Iris pigment epithelial cell (primary cell): ENCODE data around the gene PRDX5.

Source experiments
- DNase-seq: peaks from one replicate; pipeline ENCODE4 v3.0.0-alpha.2; 2011; ENCODE audit warnings: low read depth

Gene PRDX5

GRCh38 chr11:64347193-64347867 lies 29.4 kb downstream of the PRDX5 start:
- no peak for DNase-seq

- DNase-seq, result no peak
These were observed 30.6 kb downstream of the PRDX5 start for GRCh38 chr11:64348383-64349024.

GRCh38 chr11:64349025-64349387 lies 31.1 kb downstream of the PRDX5 start:
- DNase-seq, result no peak

- DNase-seq, result no peak
These were observed 31.5 kb downstream of the PRDX5 start for GRCh38 chr11:64349404-64349803.

- no peak for DNase-seq
These were observed 33.3 kb downstream of the PRDX5 start for GRCh38 chr11:64351136-64351631.

- DNase-seq, result no peak
These were observed 34.4 kb downstream of the PRDX5 start for GRCh38 chr11:64352099-64352994.

- no peak for DNase-seq
These were observed 35.2 kb downstream of the PRDX5 start for GRCh38 chr11:64352995-64353714.

GRCh38 chr11:64353715-64354506 lies 36.0 kb downstream of the PRDX5 start:
- no peak for DNase-seq

- peak; percentile 80 for DNase-seq
These were observed 37.4 kb downstream of the PRDX5 start for GRCh38 chr11:64355078-64355940.

GRCh38 chr11:64356498-64357411 lies 38.8 kb downstream of the PRDX5 start:
- DNase-seq, result peak; percentile 48

GRCh38 chr11:64357446-64357845 lies 39.5 kb downstream of the PRDX5 start:
- no peak for DNase-seq

- no peak for DNase-seq
These were observed 40.1 kb downstream of the PRDX5 start for GRCh38 chr11:64357904-64358535.

GRCh38 chr11:64358536-64358906 lies 40.6 kb downstream of the PRDX5 start:
- no peak for DNase-seq

GRCh38 chr11:64358907-64359711 lies 41.2 kb downstream of the PRDX5 start, which contains the start of gene RPS6KA4:
RPS6KA4 (plus strand) TSS chr11:64359162; CDS start chr11:64359236, 74 bp downstream.
- peak; percentile 62 for DNase-seq

GRCh38 chr11:64359712-64360445 lies 42.0 kb downstream of the PRDX5 start:
- DNase-seq, result no peak

- DNase-seq, result no peak
These were observed 42.6 kb downstream of the PRDX5 start for GRCh38 chr11:64360448-64360921.

GRCh38 chr11:64361659-64362058 lies 43.7 kb downstream of the PRDX5 start:
- no peak for DNase-seq
